GM19193 (cell line): ENCODE measurements around the gene FAM219A.

ENCODE experiments used
- POLR2A ChIP-seq: IDR thresholded peaks from 4 replicates; pipeline ENCODE4 v1.6.1; 2011; ENCODE audit not compliant: insufficient read depth, insufficient read length; ENCODE audit errors: extremely low read depth

The FAM219A gene

GRCh38 chr9:34430843-34431437 is 27.4 kb downstream of the FAM219A start:
- no peak for TF ChIP-seq POLR2A

- TF ChIP-seq POLR2A = no peak
These were observed 29.9 kb downstream of the FAM219A start for GRCh38 chr9:34428325-34428958.

GRCh38 chr9:34426347-34427074 is 31.9 kb downstream of the FAM219A start:
- TF ChIP-seq POLR2A = no peak

GRCh38 chr9:34419716-34420504 is 38.5 kb downstream of the FAM219A start:
- TF ChIP-seq POLR2A = no peak

DNA sequence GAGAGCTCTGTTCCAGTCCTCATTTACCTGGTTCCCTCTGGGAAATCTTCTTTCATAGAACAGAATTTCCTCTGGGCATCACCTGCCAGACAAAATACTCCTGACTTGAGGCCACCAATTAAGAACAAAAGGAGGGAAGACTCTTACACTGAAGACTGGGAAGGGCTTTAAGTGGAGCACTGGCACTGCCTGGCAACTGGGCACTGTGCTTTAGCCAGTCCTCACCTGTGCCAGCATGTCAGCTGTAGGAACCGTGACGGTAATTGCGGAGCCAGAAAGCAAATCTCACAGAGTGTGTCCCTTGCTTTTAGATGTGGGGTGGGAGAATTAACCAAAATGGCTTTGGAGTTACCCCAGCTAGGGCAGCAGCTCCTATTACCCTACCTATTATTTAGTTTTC is 40.6 kb downstream of the FAM219A start:
- no peak for TF ChIP-seq POLR2A

DNA sequence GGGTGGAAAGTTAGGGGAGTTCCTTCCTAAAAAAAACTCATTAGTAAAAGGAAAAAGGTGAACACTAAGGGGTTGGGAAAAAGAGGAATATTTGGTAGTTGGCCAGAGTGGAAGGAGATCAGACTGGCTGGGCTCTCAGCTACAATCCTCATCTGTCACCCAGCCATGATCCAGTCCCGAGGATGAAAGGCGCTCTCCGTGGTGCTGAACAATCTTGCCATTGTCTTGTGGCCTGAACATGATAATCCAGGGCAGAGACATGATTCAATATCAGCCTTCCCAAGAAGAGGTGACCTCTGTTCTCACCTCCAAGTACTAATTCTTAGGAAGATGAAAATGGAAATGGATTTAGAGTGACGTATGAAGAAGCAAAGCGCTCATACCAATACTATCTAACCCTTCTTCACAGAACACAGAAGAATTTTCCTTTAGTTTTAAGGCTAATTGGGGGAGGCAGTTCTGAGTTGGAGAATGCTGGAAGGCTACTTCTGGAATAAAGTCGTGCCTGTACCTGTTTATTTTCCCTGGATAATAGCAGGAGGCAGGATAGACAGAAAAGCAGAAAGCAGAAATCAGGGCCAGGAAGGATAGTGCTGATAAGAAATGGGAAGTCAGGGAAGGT is 45.0 kb downstream of the FAM219A start:
- no peak for TF ChIP-seq POLR2A

- TF ChIP-seq POLR2A = no peak
These were observed 46.0 kb downstream of the FAM219A start for GRCh38 chr9:34412336-34412735.

- TF ChIP-seq POLR2A = no peak
These were observed 49.2 kb downstream of the FAM219A start for GRCh38 chr9:34409154-34409553.

- no peak for TF ChIP-seq POLR2A
These were observed 50.2 kb downstream of the FAM219A start for GRCh38 chr9:34408173-34408572.

DNA sequence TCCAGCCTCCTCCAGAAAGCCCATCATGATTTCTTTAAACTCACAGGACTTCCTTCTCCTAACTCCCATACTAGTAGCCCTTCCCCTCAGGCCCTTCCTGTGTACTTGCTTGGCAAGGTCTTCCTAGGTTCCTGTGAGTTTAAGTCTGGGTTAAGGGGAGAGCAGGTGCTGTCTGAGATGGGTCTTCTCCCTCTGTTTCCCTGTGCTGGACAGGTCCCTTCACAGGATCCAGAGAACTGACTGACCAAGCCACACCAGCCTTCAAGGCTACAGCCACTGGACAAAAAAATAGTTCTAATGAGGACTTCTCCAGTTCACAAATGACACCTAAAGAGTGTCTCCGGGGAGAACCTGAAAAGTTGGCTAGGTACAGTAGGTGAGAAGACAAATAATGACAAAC is 52.2 kb downstream of the FAM219A start:
- no peak for TF ChIP-seq POLR2A

DNA sequence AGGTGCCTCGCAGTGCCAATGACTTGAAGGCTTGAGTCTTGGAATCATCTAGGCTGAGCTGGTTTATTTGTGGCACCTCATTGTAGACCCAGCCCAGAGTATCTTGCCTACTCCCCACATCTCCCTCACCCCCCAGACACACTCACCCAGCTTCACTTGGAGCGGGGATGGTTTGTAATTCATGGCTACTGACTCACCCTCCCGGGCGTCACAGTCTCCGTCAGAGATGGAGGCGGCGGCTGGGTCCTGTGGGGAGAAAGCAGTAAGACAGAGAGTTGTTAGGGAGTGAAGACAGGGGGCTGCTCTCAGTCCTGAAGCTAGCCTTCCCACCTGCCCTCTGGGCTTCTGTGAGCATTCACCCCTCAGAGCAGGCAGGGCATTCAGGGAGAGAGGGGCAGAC is 52.7 kb downstream of the FAM219A start:
- no peak for TF ChIP-seq POLR2A

DNA sequence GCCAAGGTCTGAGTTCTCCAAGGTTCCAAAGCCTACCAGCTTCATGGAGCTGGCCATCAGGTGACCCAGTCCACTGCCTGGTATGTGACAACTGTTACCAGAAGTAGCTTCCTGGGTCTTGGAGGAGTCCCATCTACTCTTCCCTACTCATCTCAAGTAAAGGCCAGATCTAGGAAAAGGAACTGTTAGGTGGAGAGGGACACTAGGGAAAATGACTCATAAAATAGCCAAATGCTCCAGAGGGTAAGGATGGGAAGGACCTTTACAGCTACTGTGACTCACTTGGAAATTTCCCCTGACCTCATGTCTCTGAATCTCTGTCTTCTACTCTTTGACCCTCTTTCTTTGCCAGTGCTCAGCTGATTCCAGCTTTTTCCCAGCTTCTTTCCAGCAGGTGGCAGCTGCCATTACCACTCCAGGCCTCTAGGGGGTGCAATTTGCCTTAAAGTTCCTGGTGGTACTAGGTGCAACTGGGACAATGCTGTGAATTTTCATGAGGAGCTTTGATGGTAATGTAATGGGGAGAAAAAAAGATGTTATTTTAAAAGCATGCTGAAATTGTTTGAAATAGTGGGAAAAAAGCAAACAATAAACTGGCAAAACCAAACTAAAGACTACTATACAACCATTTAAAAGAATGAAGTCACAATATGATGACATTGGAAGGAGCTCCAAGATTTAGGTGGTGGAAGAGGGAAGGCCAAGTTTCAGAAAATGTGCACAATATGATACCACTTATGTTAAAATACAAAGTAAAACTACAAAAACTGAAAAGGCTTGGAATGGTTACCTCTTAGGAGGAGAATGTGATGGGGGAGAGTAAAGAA is 54.6 kb downstream of the FAM219A start:
- TF ChIP-seq POLR2A = no peak

GRCh38 chr9:34400686-34401602 is 57.4 kb downstream of the FAM219A start:
- no peak for TF ChIP-seq POLR2A
